ENCODE results near the gene LAMA5. TPM values are rescaled to one million over a fixed set of nuclear protein-coding genes. Genes with fewer than 3 reads are reported as not detected.

LAMA5 gene
- total RNA-seq, 4 donors from 2014 or later = 14.1 to 131 (median 34.5) TPM

GRCh38 chr20:62382306-62383198 is 15.4 kb upstream of the LAMA5 start:
- TF ChIP-seq, protein P1, sequence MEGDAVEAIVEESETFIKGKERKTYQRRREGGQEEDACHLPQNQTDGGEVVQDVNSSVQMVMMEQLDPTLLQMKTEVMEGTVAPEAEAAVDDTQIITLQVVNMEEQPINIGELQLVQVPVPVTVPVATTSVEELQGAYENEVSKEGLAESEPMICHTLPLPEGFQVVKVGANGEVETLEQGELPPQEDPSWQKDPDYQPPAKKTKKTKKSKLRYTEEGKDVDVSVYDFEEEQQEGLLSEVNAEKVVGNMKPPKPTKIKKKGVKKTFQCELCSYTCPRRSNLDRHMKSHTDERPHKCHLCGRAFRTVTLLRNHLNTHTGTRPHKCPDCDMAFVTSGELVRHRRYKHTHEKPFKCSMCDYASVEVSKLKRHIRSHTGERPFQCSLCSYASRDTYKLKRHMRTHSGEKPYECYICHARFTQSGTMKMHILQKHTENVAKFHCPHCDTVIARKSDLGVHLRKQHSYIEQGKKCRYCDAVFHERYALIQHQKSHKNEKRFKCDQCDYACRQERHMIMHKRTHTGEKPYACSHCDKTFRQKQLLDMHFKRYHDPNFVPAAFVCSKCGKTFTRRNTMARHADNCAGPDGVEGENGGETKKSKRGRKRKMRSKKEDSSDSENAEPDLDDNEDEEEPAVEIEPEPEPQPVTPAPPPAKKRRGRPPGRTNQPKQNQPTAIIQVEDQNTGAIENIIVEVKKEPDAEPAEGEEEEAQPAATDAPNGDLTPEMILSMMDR (IDR thresholded peaks at IDR 0.05; ENCODE audit: low read depth) = no peak

- TF ChIP-seq, protein P1 (IDR thresholded peaks at IDR 0.05; ENCODE audit: low read depth) = no peak
These were observed 14.7 kb upstream of the LAMA5 start for GRCh38 chr20:62381842-62382241.

DNA sequence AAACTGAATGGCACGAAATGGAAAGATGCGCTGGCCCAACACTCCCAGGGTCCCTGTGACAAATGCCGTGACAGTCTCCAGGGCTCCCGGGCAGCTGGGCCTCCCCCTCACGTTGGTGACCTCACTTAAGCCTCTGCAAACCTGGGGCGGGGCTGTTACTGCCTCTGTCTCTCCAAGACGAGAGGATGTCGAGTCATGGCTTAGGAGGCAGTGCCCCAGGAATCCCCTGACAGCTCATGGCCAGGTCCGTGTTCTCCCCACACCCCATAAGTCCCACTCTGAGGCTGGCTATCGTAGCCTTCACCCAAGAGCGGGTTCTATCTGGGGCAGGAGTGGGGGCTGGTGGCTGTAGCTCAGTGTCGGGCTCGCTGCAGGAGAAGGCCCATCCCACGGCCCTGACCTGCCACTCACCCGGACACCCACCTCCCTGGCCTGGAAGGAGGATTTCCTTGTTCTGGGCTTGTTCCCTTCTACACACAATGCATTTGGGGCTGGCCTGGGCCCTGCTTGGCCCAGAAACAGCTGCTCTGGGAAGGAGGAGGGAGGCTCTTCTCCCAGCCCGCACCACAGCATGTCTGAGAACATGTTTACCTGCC is 14.2 kb upstream of the LAMA5 start:
- TF ChIP-seq, protein P1 (IDR thresholded peaks at IDR 0.05; ENCODE audit: low read depth) = no peak

GRCh38 chr20:62378215-62378614 is 11.1 kb upstream of the LAMA5 start:
- TF ChIP-seq, protein P1 (IDR thresholded peaks at IDR 0.05; ENCODE audit: low read depth) = no peak

DNA sequence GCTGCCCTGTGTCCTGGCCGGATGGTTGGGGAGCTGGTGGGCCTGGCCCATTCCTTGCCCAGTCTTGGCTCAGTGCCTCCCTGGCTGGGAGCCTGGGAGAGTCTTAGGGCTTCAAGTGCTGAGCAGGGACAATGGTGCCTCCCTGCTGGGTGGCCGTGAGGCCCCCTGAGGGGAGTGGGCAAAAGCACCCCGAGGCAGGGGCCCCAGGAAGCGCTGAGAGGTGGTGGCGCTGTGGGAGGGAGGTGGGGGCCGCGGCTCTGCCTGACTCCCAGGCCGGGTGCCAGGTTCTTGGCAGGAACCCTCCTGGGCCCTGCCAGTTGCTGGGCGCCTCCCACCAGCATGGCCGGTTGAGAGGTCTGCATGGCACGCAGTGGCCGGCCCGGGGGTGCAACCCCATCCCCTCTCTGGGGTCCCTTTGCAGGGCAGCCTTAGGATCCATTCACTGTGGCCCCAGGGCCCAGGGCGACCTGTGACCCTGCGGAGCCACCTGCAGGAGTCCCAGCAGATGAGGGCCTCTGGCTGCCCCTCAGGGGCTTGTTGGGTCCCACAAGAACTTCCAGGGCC is 10.6 kb upstream of the LAMA5 start:
- TF ChIP-seq, protein P1 (IDR thresholded peaks at IDR 0.05; ENCODE audit: low read depth) = no peak

- TF ChIP-seq, protein P1 (IDR thresholded peaks at IDR 0.05; ENCODE audit: low read depth) = no peak
These were observed 10.0 kb upstream of the LAMA5 start for GRCh38 chr20:62377064-62377461.

Measured in subcutaneous adipose tissue (tissue), 4 donors.